IPS DF 4.7 (cell line): ENCODE results near the gene CYSRT1.
"Not testable (repeated sequence)": the region's sequence is repeated elsewhere in the genome, so short reads cannot be mapped to it uniquely, and the experiment has no call there.

ENCODE experiments used
- DNase-seq: peaks from one replicate; pipeline ENCODE4 v3.0.0-alpha.2; 2013; ENCODE audit warnings: low spot score; ENCODE audit errors: extremely low read depth

The CYSRT1 gene

DNA sequence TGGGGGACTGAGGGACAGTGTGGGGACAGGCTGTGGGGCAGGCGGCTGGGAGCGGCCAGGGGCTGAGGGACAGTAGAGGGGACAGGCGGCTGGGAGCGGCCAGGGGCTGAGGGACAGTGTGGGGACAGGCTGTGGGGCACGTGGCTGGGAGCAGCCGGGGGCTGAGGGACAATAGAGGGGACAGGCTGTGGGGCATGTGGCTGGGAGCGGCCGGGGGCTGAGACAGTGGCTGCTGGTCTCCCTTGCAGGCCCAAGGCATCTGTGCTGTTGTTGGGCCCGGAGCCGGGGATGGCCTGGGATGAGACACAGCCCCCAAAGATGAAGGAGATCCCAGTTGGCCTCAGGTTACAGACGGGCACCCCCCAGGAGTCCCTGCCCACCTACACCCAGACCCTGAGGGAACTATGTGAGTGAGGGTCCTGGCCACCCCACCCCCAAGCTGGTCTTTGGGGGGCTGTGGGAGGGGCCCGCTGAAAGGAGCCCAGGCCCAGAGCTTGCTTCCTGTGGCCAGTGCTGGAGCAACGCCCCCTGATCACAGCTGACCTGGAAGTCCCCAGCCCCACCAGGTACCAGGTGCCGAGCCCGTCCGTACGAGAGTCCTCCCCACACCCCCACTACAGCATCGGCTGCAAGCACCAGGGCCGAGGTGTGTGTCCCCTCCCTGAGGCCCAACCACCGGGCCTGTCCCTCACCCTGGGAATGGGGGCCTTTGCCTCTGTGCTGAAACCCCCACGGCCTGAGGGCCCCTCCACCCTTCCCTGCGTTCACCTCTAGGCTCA is 26.7 kb downstream of the CYSRT1 start:
- no peak for DNase-seq

DNA sequence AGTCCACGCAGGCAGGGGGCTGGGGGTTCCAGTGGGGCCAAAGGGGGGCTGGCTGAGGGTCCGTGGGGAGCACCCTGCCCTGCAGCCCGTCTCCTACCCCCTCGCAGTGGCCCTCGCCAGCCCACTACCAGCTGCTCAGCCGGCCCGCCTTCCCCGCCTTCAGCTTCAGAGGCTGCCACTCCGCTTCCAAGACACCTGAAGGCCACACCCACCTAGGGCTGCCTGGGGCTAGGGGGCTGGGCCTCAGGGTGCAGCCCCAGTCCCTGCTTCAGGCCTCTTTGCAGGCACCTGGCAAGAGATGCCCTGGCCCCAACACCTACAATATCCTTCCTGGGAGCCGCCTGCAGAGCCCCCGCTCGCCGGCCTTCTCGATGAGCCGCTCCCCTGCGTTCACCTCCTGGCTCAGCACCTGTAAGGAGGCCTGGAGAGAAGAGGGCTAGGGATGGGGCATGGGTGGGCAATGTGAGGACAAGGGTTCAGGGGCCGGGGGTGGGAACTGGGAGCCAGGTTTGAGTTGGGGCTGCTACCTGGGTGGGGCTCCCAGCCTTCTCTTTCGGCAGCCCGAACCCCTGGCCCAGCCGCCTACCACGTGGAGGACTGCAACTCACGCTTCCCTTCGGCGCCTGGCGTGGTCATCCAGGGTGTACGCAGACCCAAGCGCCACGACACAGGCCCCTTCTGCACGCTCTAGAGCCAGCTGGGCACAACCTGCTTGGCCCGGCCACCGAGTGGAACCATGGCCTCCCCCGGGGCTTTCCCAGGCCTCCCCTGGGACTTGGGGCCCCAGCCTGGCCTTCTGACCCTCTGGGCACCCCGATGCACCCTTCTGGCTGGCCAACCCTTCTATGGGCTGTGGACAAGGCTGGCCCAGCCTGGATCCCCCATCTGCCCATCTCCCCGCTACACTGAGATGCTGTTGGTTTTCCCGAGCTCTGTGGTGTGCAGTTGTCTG is 27.9 kb downstream of the CYSRT1 start:
- no peak for DNase-seq

DNA sequence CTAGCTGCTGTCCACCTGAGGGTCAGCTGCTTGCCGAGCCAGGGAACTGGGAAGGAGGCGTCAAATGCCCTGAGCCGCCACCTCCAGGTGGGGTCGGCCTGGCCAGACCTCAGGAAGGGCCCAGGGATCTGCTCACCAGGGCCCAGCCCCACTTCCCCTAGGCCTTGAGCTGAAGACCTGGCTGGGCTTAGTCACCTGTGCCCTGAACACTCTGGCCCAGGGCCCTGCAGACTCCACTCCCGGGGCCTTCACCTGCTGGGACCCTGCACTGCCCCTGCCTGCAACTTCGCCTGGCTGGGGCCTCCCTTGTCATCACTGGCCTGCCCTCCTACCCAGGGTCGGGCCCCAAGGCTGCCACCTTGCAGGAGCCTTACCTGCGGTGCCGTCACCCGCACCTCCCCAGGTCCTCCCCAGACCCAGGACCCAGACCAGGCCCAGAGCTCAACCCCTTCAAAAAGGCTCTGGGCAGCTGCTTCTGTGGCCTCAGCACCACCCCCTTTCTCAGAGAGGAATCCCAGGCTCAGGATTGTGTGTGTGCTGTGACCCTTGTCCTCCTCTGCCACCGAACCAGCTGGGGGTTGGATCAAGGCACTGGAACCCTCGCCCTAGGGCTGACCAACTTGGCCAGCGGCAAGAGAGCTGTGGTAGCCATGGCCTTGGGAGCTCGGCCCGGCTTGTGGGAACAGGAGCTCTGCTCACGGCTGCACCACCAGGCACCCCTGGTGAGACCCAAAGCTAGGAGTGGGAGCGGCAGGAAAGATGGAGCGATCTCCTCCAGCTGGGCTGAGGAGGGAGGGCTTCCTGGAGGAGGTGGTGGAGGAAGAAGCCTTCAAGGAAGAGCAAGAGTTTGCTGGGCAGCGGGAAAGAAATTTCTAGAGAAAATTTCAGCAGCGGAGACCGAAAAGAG is 29.0 kb downstream of the CYSRT1 start:
- DNase-seq: no peak

DNA sequence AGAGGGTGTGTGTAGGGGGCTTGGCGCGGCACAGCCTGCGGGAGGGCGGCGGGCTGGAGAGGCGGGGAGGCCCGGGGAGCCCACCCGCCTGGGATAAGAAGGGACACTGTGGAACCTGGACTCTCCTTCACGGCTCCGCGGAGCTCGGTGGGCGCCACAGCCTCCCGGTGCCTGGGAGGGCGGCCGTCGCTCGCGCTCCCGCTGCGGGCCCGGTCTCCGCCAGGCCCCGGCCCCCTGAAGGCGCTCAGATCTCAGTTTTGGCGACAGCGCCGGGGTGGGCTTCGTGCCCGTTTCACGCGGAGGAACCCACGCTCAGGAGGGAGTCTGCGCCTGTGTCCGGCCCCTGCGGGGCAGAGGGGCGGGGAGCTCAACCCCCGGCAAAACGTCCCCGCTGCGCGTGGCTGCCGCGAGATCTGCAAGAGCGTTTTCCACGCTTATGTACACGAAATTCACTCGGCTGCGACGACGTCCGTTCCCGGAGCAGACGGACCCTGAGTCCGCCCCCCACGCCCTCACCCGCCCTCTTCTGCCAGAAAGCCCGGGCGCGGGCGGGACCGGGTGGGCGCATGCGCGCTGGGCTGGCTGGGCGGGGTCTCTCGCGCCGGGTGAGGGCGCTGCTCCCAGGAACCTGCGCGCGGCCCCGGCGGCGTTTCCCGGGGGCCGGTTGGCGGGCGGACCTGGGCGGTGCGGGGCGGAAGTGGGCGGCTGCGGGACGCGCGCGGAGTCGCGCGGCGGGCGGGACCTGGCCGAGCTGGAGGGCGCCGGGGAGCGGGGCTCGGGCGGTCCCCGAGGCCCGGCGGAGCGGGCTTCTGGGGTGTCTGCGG is 29.9 kb downstream of the CYSRT1 start, which contains the start of gene NELFB:
TSS of gene NELFB (plus strand) at position 704 of the 824 bp plus-strand sequence.
- DNase-seq: no peak

DNA sequence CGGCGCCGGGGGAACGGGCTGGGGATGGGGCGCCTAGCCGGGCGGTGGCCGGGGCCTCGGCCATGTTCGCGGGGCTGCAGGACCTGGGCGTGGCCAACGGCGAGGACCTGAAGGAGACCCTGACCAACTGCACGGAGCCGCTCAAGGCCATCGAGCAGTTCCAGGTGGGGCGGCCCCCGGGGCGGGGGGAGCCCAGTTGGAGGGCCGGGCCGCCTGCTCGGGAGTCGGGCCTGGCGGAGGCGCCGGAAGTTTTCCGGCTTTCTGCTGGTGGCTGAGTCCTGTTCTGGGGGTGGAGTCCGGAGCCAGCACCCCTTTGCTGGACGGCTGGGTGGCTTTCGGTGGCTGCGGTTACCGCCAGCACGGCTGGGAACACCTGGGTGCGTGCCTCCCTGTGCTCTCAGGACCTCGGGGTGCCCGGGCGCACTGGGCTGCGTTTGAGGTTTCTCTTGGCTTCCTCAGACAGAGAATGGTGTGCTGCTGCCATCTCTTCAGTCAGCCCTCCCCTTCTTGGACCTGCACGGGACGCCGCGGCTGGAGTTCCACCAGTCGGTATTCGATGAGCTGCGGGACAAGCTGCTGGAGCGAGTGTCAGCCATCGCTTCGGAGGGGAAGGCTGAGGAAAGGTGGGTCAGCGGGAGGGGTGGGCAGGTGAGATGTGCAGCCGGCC is 30.6 kb downstream of the CYSRT1 start:
- DNase-seq: no peak

DNA sequence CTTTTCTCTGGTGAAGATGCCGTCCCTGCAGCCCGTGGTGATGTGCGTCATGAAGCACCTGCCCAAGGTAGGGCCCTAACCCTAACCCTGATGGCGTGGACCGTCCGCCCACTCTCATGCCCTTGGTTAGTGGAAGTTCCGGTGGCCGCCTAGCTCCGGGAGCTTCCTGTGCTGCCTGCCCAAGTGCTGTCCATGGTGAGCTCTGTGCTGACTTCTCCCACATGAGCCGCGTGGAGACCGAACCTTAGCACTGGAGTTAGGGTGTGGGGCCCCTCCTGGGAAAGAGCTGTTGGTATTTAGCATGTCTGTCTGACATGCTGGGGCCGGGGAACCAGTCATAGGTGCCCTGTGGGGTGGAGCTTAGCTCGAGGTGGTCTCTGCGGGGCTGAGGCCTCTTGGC is 31.4 kb downstream of the CYSRT1 start:
- no peak for DNase-seq

DNA sequence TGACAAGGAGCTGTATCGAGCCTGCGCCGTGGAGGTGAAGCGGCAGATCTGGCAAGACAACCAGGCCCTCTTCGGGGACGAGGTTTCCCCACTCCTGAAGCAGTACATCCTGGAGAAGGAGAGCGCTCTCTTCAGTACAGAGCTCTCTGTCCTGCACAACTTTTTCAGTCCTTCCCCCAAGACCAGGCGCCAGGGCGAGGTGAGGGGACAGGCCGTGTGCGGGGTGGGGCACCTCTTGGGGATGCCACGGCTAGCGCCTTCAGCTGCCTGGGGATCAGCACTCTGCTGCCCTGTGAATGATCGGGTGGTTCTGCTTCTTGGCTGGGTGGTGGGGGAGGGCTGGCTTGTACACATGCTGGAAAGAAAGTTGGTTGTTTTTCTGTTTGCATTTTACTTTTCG is 31.9 kb downstream of the CYSRT1 start:
- DNase-seq: no peak

DNA sequence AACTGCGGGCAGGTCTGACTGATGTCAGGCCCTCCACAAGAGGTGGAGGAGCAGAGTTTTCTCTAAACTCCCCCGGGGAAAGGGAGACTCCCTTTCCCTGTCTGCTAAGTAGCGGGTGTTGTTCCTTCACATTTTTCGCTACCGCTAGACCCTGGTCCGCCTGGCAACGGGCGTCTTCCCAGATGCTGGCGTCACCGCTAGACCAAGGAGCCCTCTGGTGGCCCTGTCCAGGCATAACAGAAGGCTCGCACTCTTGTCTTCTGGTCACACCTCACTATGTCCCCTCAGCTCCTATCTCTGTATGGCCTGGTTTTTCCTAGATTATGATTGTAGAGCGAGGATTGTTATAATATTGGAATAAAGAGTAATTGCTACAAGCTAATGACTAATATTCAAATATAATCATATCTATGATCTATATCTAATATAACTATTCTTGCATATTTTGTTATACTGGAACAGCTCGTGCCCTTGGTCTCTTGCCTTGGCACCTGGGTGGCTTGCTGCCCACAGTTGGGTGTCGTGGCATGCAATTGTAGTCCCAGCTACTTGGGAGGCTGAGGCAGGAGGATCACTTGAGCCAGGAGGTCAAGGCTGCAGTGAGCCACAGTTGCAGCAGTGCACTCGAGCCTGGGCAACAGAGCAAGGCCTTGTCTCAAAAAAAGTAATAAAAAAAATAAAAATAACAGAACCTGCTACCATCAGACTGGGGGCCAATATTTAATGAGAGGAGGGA is 37.4 kb downstream of the CYSRT1 start:
- DNase-seq: not testable (repeated sequence)

DNA sequence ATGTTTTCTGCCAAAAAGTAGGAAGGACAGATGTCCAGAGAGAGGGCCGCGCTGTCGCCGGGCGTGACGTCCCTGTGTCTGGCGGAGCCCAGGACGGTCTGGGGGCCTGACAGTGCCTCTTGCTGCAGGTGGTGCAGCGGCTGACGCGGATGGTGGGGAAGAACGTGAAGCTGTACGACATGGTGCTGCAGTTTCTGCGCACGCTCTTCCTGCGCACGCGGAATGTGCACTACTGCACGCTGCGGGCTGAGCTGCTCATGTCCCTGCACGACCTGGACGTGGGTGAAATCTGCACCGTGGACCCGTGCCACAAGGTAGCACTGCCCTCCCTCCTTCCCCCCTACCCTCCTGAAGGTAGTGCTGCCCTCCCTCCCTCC is 37.9 kb downstream of the CYSRT1 start:
- DNase-seq: no peak

DNA sequence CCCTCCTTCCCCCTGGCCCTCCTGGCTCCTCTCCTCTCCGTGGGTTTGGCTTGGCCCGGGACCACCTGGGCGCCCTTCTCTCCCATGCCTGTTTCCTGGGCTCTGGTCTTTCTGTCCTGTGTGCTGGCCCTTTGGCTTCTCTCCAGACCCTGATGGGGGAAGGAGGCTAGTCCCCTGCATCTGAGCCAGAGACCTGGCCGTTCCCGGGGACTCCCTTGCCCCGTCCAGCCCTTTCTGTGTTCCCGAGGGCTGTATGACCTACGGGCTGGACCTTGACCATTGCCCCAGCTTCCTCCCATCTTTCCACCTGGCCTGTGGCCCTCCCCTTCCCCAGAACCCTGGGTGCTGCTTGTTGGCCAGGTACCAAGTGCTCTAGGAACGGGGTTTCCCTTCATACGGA is 38.5 kb downstream of the CYSRT1 start:
- no peak for DNase-seq

DNA sequence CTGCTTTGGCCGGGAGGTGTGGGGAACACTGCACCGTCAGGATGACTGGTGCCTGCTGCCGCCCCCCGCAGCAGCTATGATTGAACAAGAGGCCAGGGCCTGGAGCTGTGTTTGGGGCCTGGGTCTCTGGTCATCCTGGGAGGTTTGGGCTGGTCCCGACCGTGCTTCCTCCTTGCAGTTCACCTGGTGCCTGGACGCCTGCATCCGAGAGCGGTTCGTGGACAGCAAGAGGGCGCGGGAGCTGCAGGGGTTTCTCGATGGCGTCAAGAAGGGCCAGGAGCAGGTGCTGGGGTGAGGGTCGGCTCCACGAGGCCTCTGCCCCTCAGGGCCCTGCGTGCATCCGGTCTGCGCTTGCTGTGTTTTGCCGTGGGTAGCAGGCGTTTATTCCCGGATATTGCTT is 39.1 kb downstream of the CYSRT1 start:
- no peak for DNase-seq

DNA sequence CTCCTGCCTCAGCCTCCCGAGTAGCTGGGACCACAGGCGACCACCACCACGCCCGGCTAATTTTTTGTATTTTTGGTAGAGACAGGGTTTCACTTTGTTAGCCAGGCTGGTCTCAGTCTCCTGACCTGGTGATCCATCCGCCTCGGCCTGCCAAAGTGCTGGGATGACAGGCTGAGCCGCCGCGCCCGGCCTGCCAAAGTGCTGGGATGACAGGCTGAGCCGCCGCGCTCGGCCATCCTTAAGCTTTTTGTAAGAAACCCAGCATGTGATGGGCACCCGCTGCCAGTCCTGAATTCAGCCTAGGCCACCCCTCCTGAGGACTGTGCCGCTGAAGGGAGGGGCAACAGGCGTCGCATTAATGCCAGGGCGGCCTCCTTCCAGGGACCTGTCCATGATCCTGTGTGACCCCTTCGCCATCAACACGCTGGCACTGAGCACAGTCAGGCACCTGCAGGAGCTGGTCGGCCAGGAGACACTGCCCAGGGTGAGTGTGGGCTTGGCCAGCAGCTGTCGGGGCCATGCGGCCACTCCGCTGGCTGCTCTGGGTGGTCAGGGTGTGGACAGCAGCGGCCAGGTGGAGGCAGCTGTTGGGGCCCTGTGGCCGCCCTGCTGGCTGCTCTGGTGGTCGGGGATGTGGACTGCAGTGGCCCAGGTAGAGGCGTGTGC is 40.7 kb downstream of the CYSRT1 start:
- no peak for DNase-seq

DNA sequence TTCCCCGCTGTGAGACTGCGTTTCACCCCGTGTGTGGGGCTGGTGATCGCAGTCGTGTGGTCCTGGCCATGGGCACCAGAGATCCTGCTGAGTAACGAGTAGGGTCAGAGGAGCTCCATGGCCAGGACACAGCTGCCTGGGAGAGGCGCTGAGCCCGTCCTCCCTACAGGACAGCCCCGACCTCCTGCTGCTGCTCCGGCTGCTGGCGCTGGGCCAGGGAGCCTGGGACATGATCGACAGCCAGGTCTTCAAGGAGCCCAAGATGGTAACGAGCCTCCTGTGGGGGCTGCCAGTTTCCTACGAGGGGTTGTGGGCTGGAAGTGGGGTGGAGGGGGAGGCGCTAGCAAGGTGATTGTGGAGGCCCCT is 41.2 kb downstream of the CYSRT1 start:
- DNase-seq: no peak

DNA sequence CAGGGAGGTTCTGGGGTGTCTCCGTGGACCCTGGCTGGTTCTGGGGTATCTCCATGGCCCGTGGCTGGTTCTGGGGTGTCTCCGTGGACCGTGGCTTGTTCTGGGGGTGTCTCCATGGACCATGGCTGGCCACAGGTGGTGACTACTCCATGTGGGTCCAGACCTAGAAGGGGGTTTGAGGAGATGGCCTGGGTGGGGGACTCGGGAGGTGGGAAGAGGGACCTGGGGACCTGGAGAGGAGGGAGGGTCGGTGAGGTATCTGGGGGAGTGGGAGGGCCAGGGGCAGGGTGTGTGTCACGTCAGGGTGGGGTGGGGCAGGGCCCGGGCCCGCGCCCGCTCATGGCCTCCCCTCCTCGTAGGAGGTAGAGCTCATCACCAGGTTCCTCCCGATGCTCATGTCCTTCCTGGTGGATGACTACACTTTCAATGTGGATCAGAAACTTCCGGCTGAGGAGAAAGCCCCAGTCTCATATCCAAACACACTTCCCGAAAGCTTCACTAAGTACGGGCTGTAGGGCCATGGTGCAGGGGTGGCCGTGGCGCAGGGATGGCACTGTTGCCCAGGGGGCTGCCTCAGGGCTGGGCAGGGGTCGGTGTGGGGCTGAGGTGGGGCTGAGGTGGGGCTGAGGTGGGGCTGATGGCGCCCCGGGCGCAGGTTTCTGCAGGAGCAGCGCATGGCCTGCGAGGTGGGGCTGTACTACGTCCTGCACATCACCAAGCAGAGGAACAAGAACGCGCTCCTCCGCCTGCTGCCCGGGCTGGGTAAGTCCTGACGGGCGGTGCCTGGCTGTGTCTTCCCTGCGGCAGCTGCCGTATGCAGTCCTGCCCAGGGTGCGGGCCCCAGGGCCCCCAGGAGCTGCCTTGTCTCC is 41.8 kb downstream of the CYSRT1 start:
- DNase-seq: no peak

DNA sequence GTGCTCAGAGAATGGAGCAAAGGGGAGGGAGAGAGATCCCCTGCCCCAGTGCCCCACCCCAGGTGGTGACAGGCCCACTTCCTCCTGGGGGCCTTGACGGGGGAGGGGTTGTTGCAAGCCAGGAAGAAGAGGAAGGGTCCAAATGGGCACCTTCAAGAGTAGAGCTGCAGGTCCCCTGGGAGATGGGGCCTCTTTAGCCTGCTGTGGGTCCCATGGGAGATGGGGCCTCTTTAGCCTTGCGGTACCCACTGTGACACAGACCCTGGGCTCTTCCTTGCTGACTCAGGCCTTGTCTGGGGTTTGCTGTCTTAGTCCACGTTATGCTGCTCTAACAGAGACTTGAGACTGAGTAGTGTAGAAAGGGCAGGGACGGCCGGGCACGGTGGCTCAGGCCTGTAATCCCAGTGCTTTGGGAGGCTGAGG is 43.0 kb downstream of the CYSRT1 start:
- no peak for DNase-seq

DNA sequence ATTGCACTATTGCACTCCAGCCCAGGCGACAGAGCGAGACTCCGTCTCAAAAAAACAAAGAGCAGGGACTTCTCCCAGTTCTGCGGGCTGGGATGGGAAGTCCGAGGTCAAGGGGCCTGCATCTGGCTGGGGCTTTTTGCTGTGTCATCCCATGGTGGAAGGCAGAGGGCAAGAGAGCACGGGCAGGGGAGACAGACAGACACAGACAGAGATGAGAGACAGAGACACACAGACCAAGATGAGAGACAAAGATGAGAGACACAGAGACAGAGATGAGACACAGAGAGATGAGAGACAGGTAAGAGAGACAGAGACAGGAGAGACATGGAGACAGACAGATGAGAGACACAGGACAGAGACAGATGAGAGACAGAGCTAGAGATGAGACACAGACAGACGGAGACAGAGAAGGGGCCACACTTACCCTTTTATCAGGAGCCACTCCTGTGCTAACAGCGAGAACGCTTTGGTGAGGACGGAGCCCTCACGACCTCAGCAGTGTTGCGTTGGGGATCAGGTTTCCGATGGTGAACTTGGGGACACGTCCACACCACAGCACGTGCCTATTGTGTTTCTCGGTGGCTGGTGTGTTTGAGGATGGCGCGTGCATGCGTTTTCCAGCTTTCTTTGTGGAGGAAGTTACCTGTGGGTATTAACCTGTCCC is 43.7 kb downstream of the CYSRT1 start:
- no peak for DNase-seq

DNA sequence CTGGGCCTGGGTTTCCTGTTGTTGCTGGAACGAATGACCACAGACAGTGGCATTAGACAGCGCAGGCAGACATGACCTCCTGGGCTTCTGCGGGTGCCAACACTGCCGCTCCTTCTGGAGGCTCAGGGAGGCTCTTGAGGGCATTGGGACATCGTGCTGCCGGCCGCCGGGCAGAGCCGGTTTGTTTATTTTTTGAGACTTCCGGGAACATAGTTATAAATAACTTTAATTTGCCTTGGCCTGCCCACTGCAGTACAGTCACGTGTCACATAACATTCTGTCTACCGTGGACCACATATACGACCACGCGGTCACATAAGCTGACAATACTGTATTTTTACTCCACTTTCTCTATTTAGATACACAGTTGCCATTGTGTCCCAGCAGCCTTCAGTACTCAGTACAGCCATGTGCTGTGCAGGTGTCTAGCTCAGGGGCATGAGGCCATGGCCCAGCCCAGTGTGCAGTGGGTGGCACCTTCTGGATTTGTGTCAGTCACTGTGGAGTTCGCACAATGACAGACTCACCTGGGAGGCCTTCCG is 44.3 kb downstream of the CYSRT1 start:
- no peak for DNase-seq
